CD1c-positive myeloid dendritic cell (primary cell): ENCODE data around the gene TENT4A.
"Not testable (repeated sequence)": the region's sequence is repeated elsewhere in the genome, so short reads cannot be mapped to it uniquely, and the experiment has no call there.

Source experiments
- DNase-seq: peaks from one replicate; pipeline ENCODE4 v3.0.0-alpha.2; 2016; ENCODE audit errors: extremely low spot score

TENT4A gene

GRCh38 chr5:6768590-6769230, 55.5 kb downstream of the TENT4A start:
- no peak for DNase-seq

- DNase-seq, result no peak
Measured at GRCh38 chr5:6770826-6771607, 57.8 kb downstream of the TENT4A start.

- peak; percentile 76 for DNase-seq
Measured at GRCh38 chr5:6772886-6773285, 59.7 kb downstream of the TENT4A start.

GRCh38 chr5:6773342-6774035, 60.3 kb downstream of the TENT4A start:
- DNase-seq, result no peak

- not testable (repeated sequence) for DNase-seq
Measured at GRCh38 chr5:6774207-6774606, 61.0 kb downstream of the TENT4A start.

GRCh38 chr5:6774721-6775204, 61.5 kb downstream of the TENT4A start:
- peak; percentile 18 for DNase-seq

- no peak for DNase-seq
Measured at GRCh38 chr5:6775571-6775970, 62.3 kb downstream of the TENT4A start.

- peak; percentile 44 for DNase-seq
Measured at GRCh38 chr5:6780802-6781391, 67.7 kb downstream of the TENT4A start.

- DNase-seq, result no peak
Measured at GRCh38 chr5:6781716-6782115, 68.5 kb downstream of the TENT4A start.

GRCh38 chr5:6783787-6784186, 70.6 kb downstream of the TENT4A start:
- no peak for DNase-seq

GRCh38 chr5:6784481-6784880, 71.2 kb downstream of the TENT4A start:
- no peak for DNase-seq

- no peak for DNase-seq
Measured at GRCh38 chr5:6785161-6785860, 72.1 kb downstream of the TENT4A start.

GRCh38 chr5:6785861-6786180, 72.6 kb downstream of the TENT4A start:
- DNase-seq, result no peak

- DNase-seq, result peak; percentile 63
Measured at GRCh38 chr5:6786786-6787495, 73.7 kb downstream of the TENT4A start.

- DNase-seq, result no peak
Measured at GRCh38 chr5:6787941-6788340, 74.7 kb downstream of the TENT4A start.

GRCh38 chr5:6788439-6788838, 75.2 kb downstream of the TENT4A start:
- no peak for DNase-seq

GRCh38 chr5:6788956-6789649, 75.9 kb downstream of the TENT4A start:
- DNase-seq, result peak; percentile 37

GRCh38 chr5:6790346-6790865, 77.2 kb downstream of the TENT4A start:
- no peak for DNase-seq

GRCh38 chr5:6791031-6791430, 77.8 kb downstream of the TENT4A start:
- no peak for DNase-seq

- no peak for DNase-seq
Measured at GRCh38 chr5:6792376-6792775, 79.1 kb downstream of the TENT4A start.
